ENCODE measurements around the gene PLCB4.
"Not testable (repeated sequence)": the region's sequence is repeated elsewhere in the genome, so short reads cannot be mapped to it uniquely, and the experiment has no call there.

PLCB4 gene

GRCh38 chr20:9385345-9386310 lies 316.7 kb downstream of the PLCB4 start:
- not testable (repeated sequence) for DNase-seq

GRCh38 chr20:9388160-9388812 lies 319.4 kb downstream of the PLCB4 start:
- no peak for DNase-seq

GRCh38 chr20:9388813-9389161 lies 319.9 kb downstream of the PLCB4 start:
- DNase-seq = no peak

- no peak for DNase-seq
These were observed 320.5 kb downstream of the PLCB4 start for GRCh38 chr20:9389346-9389745.

- DNase-seq = no peak
These were observed 321.6 kb downstream of the PLCB4 start for GRCh38 chr20:9390441-9390840.

GRCh38 chr20:9392892-9393857 lies 324.3 kb downstream of the PLCB4 start:
- DNase-seq = peak; percentile 5

- no peak for DNase-seq
These were observed 327.1 kb downstream of the PLCB4 start for GRCh38 chr20:9395971-9396370.

GRCh38 chr20:9397928-9398327 lies 329.0 kb downstream of the PLCB4 start:
- DNase-seq = no peak

GRCh38 chr20:9398882-9399281 lies 330.0 kb downstream of the PLCB4 start:
- no peak for DNase-seq

GRCh38 chr20:9399322-9399721 lies 330.4 kb downstream of the PLCB4 start:
- no peak for DNase-seq

- no peak for DNase-seq
These were observed 331.5 kb downstream of the PLCB4 start for GRCh38 chr20:9400171-9401025.

GRCh38 chr20:9401371-9401770 lies 332.5 kb downstream of the PLCB4 start:
- DNase-seq = no peak

GRCh38 chr20:9402141-9402540 lies 333.3 kb downstream of the PLCB4 start:
- DNase-seq = no peak

GRCh38 chr20:9402546-9402945 lies 333.7 kb downstream of the PLCB4 start:
- no peak for DNase-seq

GRCh38 chr20:9403448-9403847 lies 334.6 kb downstream of the PLCB4 start:
- DNase-seq = no peak

- DNase-seq = peak; percentile 68
These were observed 339.0 kb downstream of the PLCB4 start for GRCh38 chr20:9407805-9408421.

GRCh38 chr20:9408422-9409300 lies 339.8 kb downstream of the PLCB4 start:
- DNase-seq = no peak

- DNase-seq = no peak
These were observed 340.5 kb downstream of the PLCB4 start for GRCh38 chr20:9409352-9409751.

GRCh38 chr20:9409981-9410380 lies 341.1 kb downstream of the PLCB4 start:
- no peak for DNase-seq

- DNase-seq = no peak
These were observed 342.9 kb downstream of the PLCB4 start for GRCh38 chr20:9411833-9412232.

GRCh38 chr20:9412309-9412708 lies 343.4 kb downstream of the PLCB4 start:
- DNase-seq = no peak
